ENCODE data around the gene TTI1.

Gene TTI1

GRCh38 chr20:38033330-38034107 lies at the start of gene TTI1, which contains the start of gene RPRD1B:
TTI1 (minus strand) TSS chr20:38033456; CDS start chr20:38013816, 19,640 bp downstream.
RPRD1B (plus strand) TSS chr20:38033746; CDS start chr20:38033948, 202 bp downstream.
- peak; percentile 82 for DNase-seq (ENCODE audit: low read depth)

DNA sequence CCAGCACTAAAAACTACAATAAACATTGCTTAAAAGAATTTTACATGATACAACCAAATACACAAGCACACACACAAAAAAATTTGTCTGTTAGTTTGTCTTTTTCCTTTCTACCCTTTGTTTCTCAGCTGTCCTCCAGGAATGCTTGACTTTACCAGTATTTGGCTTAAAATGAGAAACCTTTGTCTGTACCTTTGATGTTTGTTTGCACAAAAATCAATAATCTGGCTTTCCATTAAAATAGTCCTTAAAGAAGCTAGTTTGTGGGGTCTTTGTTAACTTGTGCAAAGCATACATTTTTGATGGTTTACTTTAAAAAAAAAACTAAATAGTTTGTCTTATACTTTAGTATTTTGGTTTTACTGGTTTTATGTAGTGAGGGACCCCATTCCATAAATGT lies 49.6 kb upstream of the TTI1 start:
- DNase-seq (ENCODE audit: low read depth): no peak

- no peak for DNase-seq (ENCODE audit: low read depth)
These were observed 48.3 kb upstream of the TTI1 start for GRCh38 chr20:38081575-38081974.

DNA sequence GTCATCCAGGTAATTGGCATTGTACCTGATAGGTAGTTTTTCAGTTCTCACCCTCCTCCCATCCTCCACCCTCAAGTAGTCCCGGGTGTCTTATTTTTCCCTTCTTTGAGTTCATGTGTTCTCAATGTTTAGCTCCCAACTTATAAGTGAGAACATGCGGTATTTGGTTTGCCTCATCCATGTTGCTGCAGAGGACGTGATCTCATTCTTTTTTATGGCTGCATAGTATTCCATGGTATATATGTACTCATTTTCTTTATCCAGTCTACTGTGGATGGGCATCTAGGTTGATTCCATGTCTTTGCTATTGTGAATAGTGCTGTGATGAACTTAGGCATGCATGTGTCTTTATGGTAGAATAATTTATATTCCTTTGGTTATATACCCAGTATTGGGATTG lies 46.1 kb upstream of the TTI1 start:
- DNase-seq (ENCODE audit: low read depth): no peak

DNA sequence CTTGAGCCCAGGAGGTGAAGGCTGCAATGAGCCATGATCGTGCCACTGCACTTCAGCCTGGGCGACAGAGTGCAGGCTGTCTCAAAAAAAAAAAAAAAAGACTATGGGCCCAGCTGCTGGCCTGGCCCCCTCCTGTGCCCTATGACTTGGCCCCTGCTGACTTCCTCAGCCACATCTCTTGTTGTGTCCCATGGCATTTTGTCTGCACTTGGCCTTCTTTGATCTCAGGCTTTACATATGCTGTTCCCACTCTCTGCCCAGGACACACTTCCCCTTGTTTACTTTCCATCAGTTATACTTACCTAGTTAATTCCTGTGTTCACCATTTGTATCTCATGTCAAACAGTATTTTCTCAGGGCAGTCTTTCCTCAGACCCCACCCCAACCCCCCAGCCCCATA lies 44.8 kb upstream of the TTI1 start:
- DNase-seq (ENCODE audit: low read depth): no peak

GRCh38 chr20:38076548-38076947 lies 43.3 kb upstream of the TTI1 start:
- no peak for DNase-seq (ENCODE audit: low read depth)

DNA sequence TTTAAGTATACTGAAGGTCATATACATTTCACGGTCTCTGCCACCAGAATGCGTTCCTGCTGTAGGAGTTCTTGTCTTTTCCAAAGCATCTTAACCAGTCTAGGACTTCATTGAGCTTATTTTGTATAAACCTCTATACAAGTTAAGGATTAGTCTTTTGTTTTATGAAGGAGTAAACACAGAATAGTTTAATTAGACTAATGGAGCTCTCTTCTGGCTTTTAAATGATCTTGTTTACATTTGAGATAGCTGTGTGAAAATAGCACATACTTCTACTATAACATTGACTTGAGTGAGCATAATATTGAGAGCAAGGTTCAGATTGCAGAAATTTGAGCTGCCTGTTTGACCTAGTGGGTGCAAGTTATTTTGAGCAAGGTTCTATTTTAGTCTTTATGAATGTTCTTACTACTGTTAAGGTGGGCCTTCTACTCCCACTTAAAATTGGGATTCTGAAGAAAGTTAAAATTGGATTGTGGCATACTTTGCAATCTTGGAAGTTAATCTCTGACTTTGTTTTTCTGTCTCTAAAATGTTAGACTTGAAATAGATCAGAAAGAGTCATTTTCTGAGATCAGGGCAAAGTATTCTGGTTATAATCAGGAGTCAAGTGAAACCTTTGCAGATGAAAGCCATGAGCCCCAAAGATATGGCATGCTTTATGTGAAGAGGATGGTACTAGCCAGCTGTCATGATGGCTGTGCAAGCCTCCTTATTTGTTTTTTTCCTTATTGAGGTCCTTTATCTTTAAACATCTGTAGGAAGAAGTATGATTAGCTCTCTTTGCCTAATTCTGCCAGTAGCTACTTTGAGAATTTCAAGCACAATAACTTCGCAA lies 42.1 kb upstream of the TTI1 start:
- no peak for DNase-seq (ENCODE audit: low read depth)

GRCh38 chr20:38073307-38074071 lies 40.2 kb upstream of the TTI1 start:
- DNase-seq (ENCODE audit: low read depth): no peak

DNA sequence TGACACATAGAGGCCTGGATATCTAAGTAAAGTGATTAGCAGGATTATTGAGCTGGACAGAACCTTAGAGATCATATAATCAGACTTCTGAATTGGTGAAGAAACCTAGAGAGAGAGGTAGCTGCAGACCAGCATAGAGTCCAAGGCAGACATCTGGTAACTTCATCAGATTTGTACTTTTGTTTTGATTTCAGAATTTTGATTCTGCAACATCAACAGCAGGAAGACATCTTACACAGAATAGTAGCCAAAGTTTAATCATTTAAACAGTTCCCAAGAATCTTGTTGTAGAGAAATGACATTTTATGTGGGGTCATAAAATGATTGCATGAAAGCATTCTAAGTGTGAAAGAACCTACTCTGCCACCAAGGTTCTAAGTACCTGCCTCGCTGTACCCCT lies 39.6 kb upstream of the TTI1 start:
- DNase-seq (ENCODE audit: low read depth): no peak

DNA sequence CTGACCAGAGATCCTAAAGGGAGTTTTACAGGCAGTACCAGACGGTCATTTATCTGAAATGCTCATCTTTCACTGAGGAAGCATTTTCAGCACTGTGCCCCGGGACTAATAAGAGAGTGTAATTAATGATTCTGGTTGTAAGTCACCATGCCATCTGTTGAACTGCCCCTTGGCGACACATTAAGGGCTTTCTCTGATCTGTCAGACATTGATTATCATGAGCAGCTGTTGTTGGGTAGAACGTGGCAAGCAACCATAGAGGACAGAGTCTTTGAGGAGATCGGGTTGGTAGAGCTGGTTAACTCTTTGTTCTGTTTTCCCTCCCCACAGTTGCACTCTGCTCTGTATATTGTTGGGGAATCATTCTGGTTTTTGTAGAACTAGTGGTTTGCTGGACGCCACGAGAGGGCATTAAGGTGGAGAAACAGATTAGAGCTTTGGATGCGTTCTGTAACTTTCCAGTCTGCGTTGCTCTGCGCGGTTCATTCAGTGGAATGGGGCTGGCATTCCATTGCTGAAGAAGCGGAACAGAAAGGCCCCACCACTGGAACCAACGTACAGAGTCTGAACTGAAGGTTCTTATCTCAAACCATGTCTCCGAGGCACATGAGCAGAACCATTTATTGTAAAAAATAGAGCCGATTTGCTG lies 34.6 kb upstream of the TTI1 start:
- DNase-seq (ENCODE audit: low read depth): no peak

DNA sequence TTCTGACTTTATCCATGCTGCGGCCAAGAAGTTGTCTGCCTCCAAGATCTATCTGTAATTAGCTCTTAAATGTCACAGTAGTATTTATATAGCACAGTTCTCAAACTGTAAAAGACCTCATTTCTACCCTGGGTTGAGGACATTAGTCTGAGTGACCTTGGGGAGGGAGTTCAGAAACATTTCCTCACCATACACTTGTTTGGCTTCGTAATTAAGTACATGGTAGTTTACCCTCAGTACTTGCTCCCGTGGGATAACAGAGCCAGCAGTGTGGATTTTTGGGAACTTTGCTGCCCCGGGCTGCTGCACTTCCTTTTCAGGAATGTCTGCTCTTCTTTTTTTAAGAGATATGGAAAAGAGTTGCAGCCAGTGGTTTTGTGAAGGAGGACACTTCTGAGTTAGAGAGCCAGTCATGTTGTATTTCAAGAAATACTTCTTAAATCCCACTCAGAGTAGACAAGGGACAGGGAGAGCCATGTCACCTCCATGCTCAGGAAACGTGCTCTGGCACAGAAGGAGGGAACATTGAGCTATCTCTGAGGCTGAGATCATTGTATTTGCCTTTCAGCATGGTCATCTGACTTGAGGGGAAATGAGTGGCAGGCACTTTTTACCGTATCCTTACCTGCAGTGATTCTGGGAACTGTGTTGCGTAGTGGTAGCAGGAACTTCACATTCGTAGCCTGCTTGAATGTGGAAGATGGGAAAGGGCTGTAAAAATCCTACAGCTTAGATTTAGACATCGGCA lies 33.9 kb upstream of the TTI1 start:
- DNase-seq (ENCODE audit: low read depth): no peak

DNA sequence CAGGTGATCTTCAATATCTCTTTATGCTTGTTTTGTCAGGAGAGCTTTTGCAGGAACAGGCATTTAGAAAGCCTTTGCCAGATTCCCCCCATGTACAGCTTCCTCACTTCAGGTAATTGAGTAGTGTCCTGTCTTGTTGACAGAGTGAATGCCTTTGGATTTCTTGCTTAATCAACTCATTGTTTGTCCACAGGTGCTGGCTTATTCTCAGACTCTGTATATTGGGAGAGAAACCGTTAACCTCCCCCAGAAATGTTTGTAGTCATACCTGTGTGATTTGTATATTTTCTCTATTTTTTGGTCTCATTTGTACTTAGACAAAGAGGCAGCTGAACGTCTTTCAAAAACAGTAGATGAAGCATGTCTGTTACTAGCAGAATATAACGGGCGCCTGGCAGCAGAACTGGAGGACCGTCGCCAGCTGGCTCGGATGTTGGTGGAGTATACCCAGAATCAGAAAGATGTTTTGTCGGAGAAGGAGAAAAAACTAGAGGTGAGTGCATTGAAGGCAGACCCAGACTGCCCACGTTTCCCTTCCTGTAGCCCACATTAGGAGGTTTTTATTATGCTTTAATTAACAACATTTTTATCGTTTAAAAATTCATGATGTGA lies 32.6 kb upstream of the TTI1 start:
- DNase-seq (ENCODE audit: low read depth): no peak

DNA sequence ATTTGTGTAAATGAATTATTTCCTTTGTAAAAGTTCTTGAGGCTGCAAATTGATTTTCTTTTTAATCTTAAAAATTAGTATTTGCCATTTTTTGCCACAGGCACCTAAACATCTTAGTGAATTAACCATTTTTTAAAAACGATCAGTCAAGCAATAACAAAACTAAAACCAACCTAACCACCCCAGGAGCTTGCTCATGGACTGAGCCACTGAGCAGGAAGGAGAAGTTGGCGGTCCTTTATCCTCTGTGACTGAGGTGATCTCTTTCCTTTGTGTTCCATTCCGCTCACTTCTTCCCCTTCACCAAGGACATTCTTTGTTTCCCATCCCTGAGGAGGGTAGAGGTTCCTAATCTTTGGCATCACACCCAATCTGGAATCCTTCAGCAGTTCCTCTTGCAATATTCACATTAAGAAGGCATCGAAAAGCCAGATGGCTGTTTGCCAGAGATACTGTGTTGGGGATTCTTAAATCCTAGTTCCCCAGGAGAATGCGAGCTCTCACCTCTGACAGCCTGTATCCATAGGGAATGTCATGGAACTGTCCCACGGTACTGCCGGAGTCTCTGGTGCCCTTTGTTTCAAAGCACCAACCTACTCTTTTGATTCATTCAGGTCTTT lies 30.8 kb upstream of the TTI1 start:
- no peak for DNase-seq (ENCODE audit: low read depth)

DNA sequence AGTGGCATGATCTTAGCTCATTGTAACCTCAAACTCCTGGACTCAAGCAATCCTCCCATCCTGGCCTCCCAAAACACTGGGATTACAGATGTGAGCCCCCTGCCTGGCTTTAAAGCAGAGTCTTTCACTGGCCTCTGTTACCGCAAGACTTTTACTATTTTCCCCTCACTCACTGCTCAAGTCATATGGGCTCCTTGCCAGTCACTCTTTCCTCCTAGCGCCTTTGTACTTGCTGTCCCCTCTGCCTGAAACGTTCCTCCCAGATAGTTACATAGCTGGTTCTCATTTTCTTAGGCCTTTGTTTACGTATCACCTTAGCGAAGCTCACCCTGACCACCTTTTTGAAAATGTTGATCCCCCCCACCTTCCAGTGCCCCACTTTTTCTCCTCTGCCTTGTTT lies 29.6 kb upstream of the TTI1 start:
- no peak for DNase-seq (ENCODE audit: low read depth)

DNA sequence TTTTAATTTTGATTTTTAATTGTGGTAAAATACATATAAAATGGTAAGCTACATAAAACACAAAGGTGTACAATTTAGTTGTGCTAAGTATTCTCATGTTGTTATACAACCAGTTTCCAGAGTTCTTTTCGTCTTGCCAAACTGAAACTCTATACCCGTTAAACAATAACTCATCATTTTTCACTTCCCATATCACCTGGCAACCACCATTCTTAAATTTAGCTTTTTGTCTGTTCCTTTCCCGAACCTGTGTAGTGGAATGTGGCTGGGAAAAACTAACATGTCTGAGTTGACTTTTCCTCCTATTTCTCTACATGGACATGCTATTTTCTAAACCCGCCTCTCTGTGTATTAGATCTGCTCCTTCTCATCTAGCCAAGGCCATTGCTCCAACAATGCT lies 27.9 kb upstream of the TTI1 start:
- no peak for DNase-seq (ENCODE audit: low read depth)

DNA sequence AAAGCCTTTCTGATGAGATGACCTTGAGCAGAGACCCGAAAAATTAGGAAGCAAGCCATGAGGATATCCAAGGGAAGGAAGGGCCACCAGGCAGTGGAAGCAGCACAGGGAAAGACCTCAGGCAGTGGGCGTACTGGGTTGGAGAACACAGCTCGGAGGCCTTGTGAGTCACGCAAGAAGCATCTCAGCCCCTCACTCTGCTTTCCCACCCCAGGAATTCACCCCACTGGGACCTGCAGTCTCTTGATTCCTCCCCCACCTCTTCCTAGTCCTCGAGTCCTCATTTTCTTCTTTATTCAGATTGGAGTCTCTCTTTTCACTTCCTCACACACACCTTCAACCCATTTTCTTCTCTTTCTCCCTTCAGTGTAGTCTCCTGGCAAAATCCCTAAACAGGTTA lies 27.3 kb upstream of the TTI1 start:
- no peak for DNase-seq (ENCODE audit: low read depth)

DNA sequence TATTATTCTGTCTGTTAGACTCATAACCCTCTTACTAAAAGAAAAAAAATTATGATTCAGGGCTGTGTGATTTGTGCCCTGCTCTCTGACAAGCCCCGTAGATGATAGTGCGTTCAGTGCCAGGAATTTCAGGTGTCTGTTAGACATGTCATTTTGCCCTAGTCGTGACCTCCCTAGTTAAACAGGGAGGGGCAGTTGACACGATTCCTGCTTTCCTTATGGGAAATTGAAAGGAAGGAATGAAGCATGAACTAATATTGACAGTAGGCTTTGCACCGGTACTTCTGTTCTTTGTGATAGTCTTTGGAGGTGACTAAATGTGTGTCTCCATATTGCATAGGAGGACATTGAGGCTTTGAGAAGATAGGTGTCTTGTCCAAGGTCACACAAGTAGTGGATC lies 26.6 kb upstream of the TTI1 start:
- no peak for DNase-seq (ENCODE audit: low read depth)

- DNase-seq (ENCODE audit: low read depth): peak; percentile 59
These were observed 24.2 kb upstream of the TTI1 start for GRCh38 chr20:38057351-38057972.

- DNase-seq (ENCODE audit: low read depth): no peak
These were observed 22.6 kb upstream of the TTI1 start for GRCh38 chr20:38055848-38056247.

DNA sequence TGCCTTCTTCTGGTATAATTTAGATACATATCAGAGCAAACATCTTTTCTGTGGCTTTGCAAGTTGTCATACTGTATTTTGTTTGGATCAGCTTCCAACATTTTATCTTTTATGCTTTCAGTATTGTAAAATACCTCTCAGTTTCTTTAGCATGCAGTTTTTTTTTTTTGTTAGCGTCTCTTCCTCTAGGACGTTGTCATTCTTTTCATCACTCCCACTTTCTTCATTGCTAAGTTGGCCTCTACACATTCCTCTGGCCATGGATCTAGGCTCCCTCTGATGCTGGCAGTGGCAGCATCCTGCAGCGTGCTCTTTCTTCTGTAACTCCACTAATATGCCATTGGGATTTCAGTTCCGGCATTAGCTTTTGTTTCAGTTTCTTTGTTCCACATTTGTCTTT lies 22.0 kb upstream of the TTI1 start:
- no peak for DNase-seq (ENCODE audit: low read depth)
